Measurements from ENCODE around the gene NDUFS4. TPM values are rescaled to one million over a fixed set of nuclear protein-coding genes. Genes with fewer than 3 reads are reported as not detected.
"Not testable (repeated sequence)": the region's sequence is repeated elsewhere in the genome, so short reads cannot be mapped to it uniquely, and the experiment has no call there.

Gene NDUFS4
- total and polyA plus RNA-seq, 7 donors = 103 to 250 (median 179) TPM

DNA sequence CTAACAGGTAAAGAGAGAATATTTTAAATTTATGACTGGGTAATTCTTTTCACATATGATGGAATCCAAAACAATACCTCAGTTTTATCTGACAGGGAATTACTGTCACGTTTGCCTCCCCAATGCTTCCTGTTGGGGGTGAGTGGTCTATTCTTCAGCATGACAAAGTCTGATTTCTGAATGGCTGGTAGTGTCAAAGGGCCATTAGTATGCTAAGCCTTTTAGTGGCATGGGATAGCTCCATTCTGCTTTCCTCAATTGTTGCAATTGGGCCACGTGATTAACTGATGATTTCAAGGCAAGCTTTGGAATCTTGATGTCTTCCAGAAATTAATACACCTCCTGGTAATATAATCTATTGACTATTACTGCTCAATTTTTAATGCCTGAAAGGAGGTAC is 14.7 kb upstream of the NDUFS4 start:
- 43 to 47% (median 47%) methylated on average over 2 of the region's 2 CpGs for WGBS, 3 donors
- no peaks in the 10 kb centered on the region for H3K9me3 ChIP-seq
- no peak overlapping the region for H3K4me3 ChIP-seq
- no peak for ATAC-seq
- H3K36me3 ChIP-seq (ENCODE audit: insufficient read depth in 1 of 2, low read depth in 1 of 2) = no peaks in the 10 kb centered on the region
- TF ChIP-seq, protein P1, sequence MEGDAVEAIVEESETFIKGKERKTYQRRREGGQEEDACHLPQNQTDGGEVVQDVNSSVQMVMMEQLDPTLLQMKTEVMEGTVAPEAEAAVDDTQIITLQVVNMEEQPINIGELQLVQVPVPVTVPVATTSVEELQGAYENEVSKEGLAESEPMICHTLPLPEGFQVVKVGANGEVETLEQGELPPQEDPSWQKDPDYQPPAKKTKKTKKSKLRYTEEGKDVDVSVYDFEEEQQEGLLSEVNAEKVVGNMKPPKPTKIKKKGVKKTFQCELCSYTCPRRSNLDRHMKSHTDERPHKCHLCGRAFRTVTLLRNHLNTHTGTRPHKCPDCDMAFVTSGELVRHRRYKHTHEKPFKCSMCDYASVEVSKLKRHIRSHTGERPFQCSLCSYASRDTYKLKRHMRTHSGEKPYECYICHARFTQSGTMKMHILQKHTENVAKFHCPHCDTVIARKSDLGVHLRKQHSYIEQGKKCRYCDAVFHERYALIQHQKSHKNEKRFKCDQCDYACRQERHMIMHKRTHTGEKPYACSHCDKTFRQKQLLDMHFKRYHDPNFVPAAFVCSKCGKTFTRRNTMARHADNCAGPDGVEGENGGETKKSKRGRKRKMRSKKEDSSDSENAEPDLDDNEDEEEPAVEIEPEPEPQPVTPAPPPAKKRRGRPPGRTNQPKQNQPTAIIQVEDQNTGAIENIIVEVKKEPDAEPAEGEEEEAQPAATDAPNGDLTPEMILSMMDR (IDR thresholded peaks at IDR 0.05) = no peak
- intact Hi-C loops (cut with DNase I) = no loop called here
- no peaks in the 10 kb centered on the region for H3K4me1 ChIP-seq
- no peak overlapping the region for H3K27ac ChIP-seq
- no peak for DNase-seq
- H3K27me3 ChIP-seq (ENCODE audit: insufficient read depth in 3 of 3, low read length in 2 of 3) = no peaks in the 10 kb centered on the region

DNA sequence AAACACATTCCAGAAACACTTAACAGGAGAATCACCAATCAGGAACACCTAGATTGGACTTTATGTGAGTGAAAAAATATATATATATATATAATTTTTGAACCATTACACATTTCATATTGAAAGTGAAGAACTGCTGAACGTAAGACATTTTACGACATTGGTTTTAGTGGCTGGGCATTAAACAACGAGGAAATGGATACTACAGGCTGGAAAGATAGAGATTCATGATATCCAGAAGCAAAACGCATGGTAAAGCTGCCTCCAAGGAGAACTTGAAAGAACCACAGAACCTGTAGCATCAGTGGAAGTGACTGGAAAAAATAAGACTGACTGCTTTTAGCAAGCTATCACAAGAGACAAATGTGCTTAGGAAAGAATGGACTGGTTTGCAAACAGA is 13.2 kb upstream of the NDUFS4 start:
- Histone ChIP-seq H3K36me3 (ENCODE audit: insufficient read depth in 1 of 2, low read depth in 1 of 2) (no peaks in the 10 kb centered on the region), H3K4me1 (no peaks in the 10 kb centered on the region), H3K27ac (no peak overlapping the region), H3K4me3 (no peak overlapping the region), H3K27me3 (ENCODE audit: insufficient read depth in 3 of 3, low read length in 2 of 3) (no peaks in the 10 kb centered on the region), H3K9me3 (no peaks in the 10 kb centered on the region)
- ATAC-seq = no peak
- no peak for DNase-seq
- TF ChIP-seq, protein P1 (IDR thresholded peaks at IDR 0.05) = no peak
- intact Hi-C loops (cut with DNase I) = no loop called here
- WGBS, 3 donors = 76 to 83% (median 79%) methylated on average over 4 of the region's 4 CpGs

DNA sequence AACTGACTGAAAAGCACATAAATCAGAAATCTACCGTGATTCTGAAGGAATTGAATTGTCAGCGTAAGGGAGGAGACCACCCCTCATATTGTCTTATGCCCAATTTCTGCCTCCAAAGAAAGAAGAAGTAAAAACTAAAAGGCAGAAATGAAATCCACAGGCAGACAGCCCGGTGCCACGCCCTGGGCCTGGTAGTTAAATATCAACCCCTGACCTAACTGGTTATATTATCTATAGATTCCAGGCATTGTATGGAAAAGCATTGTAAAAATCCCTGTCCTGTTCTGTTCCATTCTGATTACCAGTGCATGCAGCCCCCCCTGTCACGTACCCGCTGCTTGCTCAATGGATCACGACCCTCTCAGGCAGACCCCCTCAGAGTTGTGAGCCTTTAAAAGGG is 11.9 kb upstream of the NDUFS4 start:
- 94 to 96% (median 96%) methylated on average over 6 to 7 of the region's 7 CpGs for WGBS, 3 donors
- intact Hi-C loops (cut with DNase I); DNase-seq: not testable (repeated sequence)

DNA sequence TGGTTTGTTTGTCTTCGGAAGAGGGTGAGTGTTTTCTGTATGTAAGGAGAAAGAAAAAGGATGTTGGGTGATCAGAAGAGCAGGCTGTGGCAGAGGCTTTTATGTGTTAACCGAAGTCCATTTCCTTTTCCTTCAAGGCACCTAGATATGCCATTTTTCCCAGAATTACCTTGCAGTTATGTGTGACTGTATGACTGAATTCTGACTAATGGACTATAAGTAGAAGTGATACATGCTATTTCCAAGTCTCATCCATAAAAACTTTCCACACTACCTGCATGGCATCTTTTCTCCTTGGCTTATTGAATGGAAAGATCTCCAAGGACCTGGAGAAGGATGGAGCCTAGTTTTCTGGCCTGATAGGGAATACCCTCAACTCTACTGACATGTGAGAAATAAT is 10.6 kb upstream of the NDUFS4 start:
- WGBS, 3 donors = 93 to 98% (median 94%) methylated on average over 2 of the region's 2 CpGs
- Histone ChIP-seq H3K36me3 (ENCODE audit: insufficient read depth in 1 of 2, low read depth in 1 of 2) (no peaks in the 10 kb centered on the region), H3K27ac (no peak overlapping the region), H3K4me3 (no peak overlapping the region), H3K9me3 (no peaks in the 10 kb centered on the region), H3K27me3 (ENCODE audit: insufficient read depth in 3 of 3, low read length in 2 of 3) (no peaks in the 10 kb centered on the region), H3K4me1 (no peaks in the 10 kb centered on the region)
- DNase-seq (no peak), ATAC-seq (no peak)
- TF ChIP-seq, protein P1 (IDR thresholded peaks at IDR 0.05) = no peak
- intact Hi-C loops (cut with DNase I) = no loop called here

More for the DNA sequence above, 11.9 kb upstream of the NDUFS4 start:
- H3K4me3 ChIP-seq; H3K36me3 ChIP-seq (ENCODE audit: insufficient read depth in 1 of 2, low read depth in 1 of 2); H3K9me3 ChIP-seq; H3K27ac ChIP-seq; H3K27me3 ChIP-seq (ENCODE audit: insufficient read depth in 3 of 3, low read length in 2 of 3); ATAC-seq; H3K4me1 ChIP-seq: not testable (repeated sequence)

DNA sequence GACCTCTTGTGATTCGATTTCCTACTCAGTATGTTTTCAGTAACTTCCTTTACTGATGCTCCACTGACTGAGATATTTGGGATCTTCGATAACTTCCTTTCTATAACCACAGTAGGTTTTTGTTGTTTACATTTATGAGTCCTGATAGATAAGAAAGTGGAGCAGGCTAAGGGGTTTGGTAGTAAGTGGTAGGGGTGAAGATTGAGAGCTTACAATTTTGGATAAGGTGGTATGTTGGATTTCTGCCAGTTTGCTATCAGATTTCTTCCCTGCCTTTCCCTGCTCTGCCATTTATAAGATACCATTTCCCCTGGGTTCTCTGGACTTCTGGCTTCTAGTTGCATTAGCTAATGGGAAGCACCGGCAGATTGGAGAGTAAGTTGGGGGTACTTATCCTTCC is 7.9 kb upstream of the NDUFS4 start:
- 53 to 59% (median 56%) methylated on average over 3 of the region's 3 CpGs for WGBS, 3 donors
- TF ChIP-seq, protein P1 (IDR thresholded peaks at IDR 0.05) = no peak
- no peak for ATAC-seq

More for the DNA sequence above, 7.9 kb upstream of the NDUFS4 start:
- Histone ChIP-seq H3K4me3 (no peak overlapping the region), H3K36me3 (ENCODE audit: insufficient read depth in 1 of 2, low read depth in 1 of 2) (no peaks in the 10 kb centered on the region), H3K27me3 (ENCODE audit: insufficient read depth in 3 of 3, low read length in 2 of 3) (no peaks in the 10 kb centered on the region), H3K27ac (no peak overlapping the region), H3K4me1 (no peaks in the 10 kb centered on the region), H3K9me3 (no peaks in the 10 kb centered on the region)
- intact Hi-C loops (cut with DNase I) = no loop called here
- DNase-seq = no peak
